GM12801 (cell line): ENCODE measurements around the gene ANKRD7.

Source experiments
- CTCF ChIP-seq: IDR thresholded peaks from one replicate; pipeline ENCODE4 v1.5.1; 2011; ENCODE audit warnings: control low read depth; ENCODE audit not compliant: insufficient read length; ENCODE audit errors: extremely low read depth

Gene ANKRD7

DNA sequence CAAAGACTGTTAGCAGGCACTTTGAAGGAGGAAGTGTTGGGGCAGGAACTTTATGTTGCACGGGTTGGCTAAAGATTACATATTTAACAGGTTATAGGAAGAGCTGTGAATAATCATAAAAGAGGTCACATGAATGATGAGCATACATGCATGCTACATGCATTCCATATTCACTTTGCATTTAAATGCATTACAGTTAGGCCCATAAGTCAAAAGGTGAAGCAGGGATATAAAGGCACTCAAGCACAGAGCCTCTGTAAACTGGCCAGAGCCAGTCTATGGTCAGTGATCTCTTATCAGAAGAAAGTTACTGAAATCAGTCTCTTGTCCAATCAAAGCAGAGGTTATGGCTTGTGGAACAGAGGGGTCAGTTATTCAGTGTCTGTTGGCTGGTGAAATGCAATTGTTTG, 7.3 kb upstream of the ANKRD7 start:
- no peak for TF ChIP-seq CTCF

GRCh38 chr7:118218413-118219156, 5.9 kb upstream of the ANKRD7 start:
- TF ChIP-seq CTCF: no peak

DNA sequence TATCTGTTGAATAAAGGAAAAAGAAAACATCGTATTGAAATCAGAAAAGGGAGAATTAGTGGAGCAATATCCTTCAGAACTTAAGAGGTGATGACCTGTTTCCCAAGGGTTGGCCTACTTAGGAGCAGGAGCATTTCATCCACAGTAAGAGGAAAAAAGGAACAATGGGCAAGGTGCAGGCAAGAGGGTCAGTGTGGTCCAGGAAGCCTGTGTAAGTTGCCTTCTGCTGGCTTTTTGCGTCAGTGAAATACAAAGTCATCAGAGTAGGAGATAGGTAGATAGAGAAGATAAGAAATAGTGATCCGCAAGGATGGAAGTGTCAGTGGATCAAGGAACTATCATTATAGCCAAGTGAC, 5.4 kb upstream of the ANKRD7 start:
- TF ChIP-seq CTCF: no peak

GRCh38 chr7:118220583-118220982, 3.9 kb upstream of the ANKRD7 start:
- no peak for TF ChIP-seq CTCF

- no peak for TF ChIP-seq CTCF
Observed at GRCh38 chr7:118222591-118222990, 1.9 kb upstream of the ANKRD7 start.

DNA sequence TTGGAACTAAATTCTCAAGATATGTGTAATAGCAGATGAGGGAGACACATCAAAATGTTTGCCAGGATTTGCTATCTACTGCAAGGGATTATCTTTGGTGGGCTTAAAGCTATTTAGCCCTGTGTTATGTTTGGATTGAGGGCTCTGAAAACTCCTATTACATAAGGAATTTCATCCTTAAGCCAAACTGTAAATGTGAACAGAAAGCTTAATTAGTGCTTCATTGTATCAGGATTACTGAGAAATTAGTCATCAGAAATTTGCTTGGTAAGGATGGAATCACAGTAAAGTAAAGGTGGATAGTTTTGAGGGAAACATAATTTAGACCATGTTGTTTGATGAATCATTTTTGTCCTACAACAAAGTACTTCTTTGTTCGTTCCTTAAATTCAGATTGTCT, 8.3 kb downstream of the ANKRD7 start:
- no peak for TF ChIP-seq CTCF

DNA sequence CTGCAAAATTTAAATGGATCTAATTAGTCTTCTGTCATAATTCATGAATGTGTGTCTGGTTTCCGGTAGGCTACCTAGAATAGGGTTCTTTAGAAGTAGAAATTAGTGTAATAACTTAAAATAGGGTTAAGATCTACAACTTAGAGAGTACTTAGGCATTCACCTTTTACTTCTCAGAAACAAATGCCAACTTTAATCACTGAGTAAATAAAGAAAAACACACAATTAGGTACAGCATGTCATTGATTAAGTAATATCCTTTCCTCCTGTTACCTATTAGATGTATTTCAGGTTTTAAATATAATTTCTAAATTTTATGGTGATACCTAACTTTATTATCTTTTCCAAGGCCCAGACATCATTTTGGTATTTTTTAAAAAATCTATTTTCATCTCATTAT, 9.3 kb downstream of the ANKRD7 start:
- TF ChIP-seq CTCF: no peak
